A673 (cell line): ENCODE data around the gene CRADD. TPM values are rescaled to one million over a fixed set of nuclear protein-coding genes. Genes with fewer than 3 reads are reported as not detected.

Experiments used
- BruUV-seq: library from RNA; stranded (reverse); fragments of 400-500 nt; replicated peaks from 2 replicates; lab custom pipeline; 2021; lab: Mats Ljungman, UMichigan
- CTCF ChIA-PET: fragments of 300-600 bp; sonication (Branson Sonifier 250); formaldehyde crosslinking; loops from one replicate; lab custom pipeline; 2022; ENCODE audit warnings: antibody characterized with exemption; lab: Charles Lee
- POLR2A ChIA-PET: fragments of 300-600 bp; sonication (Branson Sonifier 250); formaldehyde crosslinking; loops from one replicate; lab custom pipeline; 2022; ENCODE audit warnings: antibody characterized with exemption; ENCODE audit not compliant: low non-redundant PET; lab: Charles Lee
- DNase-seq: peaks from one replicate; pipeline ENCODE4 v3.0.0-alpha.2; 2015; ENCODE audit warnings: low spot score
- H3K27ac ChIP-seq: fragments of 200-600 bp; sonication (generic); 2 replicates; pipeline ENCODE4 v1.5.1; 2016; ENCODE audit warnings: mixed run types, low read depth, mild to moderate bottlenecking, mixed read lengths, antibody characterized with exemption, low read length; ENCODE audit not compliant: poor library complexity, severe bottlenecking
- H3K27me3 ChIP-seq: fragments of 200-600 bp; sonication (generic); replicated peaks from 2 replicates; pipeline ENCODE4 v1.6.1; 2017; ENCODE audit warnings: mixed run types, low read depth, mild to moderate bottlenecking, mixed read lengths, antibody characterized with exemption, low read length; ENCODE audit not compliant: insufficient read depth, poor library complexity
- H3K36me3 ChIP-seq: fragments of 200-600 bp; sonication (generic); 2 replicates; pipeline ENCODE4 v1.6.1; 2016; ENCODE audit warnings: mixed run types, mild to moderate bottlenecking, mixed read lengths, antibody characterized with exemption, low read length; ENCODE audit not compliant: insufficient read depth, poor library complexity, severe bottlenecking
- H3K4me1 ChIP-seq: fragments of 200-600 bp; sonication (generic); 2 replicates; pipeline ENCODE4 v1.6.1; 2017; ENCODE audit warnings: mixed run types, mild to moderate bottlenecking, mixed read lengths, antibody characterized with exemption, low read length; ENCODE audit not compliant: insufficient read depth, poor library complexity, severe bottlenecking
- H3K4me3 ChIP-seq: fragments of 200-600 bp; sonication (generic); 2 replicates; pipeline ENCODE4 v1.5.1; 2016; ENCODE audit warnings: low read depth, mixed run types, mild to moderate bottlenecking, mixed read lengths, low read length; ENCODE audit not compliant: poor library complexity, severe bottlenecking
- H3K9me3 ChIP-seq: fragments of 200-600 bp; sonication (generic); 2 replicates; pipeline ENCODE4 v1.6.1; 2016; ENCODE audit warnings: mixed run types, low read depth, mild to moderate bottlenecking, mixed read lengths, antibody characterized with exemption, low read length; ENCODE audit not compliant: poor library complexity, severe bottlenecking
- EZH2 ChIP-seq: fragments of 200-600 bp; sonication (generic); IDR thresholded peaks from 2 replicates; pipeline ENCODE4 v1.6.1; 2017; ENCODE audit warnings: borderline replicate concordance, low read depth, mild to moderate bottlenecking, mixed read lengths, antibody characterized with exemption, low read length; ENCODE audit not compliant: poor library complexity, severe bottlenecking
- intact Hi-C: fragments of 100-400 bp; cut with micrococcal nuclease; formaldehyde crosslinking; loops from one replicate; pipeline ENCODE4 v1.10.0; 2022; ENCODE audit not compliant: unreplicated experiment
- total RNA-seq: library from RNA; stranded (reverse); gene quantifications from 2 replicates; pipeline ENCODE4 v1.2.3, GENCODE V29; 2021
- TF ChIP-seq, protein P1 (sequence below): fragments of 300-800, 200-600 bp; sonication (generic); conservative IDR thresholded peaks from 2 replicates; pipeline ENCODE4 v1.5.1; 2017; ENCODE audit warnings: low read depth, mild to moderate bottlenecking, antibody characterized with exemption, low read length, moderate library complexity, mixed read lengths

Gene CRADD
- total RNA-seq, 1 experiment from 2014 or later = 9.1 TPM

DNA sequence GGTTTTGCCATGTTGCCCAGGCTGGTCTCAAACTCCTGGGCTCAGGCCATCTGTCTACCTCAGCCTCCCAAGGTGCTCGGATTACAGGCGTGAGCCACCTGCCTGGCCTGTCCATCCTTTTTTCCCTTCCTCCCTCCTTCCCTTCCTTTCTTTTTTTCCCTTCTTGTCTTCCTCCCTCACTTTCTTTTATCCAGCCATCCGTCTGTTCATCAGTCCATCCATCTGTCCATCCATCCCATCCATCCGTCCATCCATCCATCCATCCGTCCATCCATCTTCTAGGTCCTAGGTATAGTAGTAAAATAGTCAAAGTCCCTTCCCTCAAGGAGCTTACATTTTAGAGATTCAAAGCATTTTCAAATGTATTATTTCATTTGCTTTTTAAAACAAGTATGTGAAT, 56.8 kb downstream of the CRADD start:
- no peaks in the 10 kb centered on the region for H3K36me3 ChIP-seq
- intact Hi-C loops = no loop called here
- POLR2A ChIA-PET = no interaction called here
- DNase-seq = no peak
- H3K4me3 ChIP-seq = no peak overlapping the region
- no peaks in the 10 kb centered on the region for H3K4me1 ChIP-seq
- no TSS peak for BruUV-seq
- CTCF ChIA-PET = no interaction called here
- TF ChIP-seq, protein P1, sequence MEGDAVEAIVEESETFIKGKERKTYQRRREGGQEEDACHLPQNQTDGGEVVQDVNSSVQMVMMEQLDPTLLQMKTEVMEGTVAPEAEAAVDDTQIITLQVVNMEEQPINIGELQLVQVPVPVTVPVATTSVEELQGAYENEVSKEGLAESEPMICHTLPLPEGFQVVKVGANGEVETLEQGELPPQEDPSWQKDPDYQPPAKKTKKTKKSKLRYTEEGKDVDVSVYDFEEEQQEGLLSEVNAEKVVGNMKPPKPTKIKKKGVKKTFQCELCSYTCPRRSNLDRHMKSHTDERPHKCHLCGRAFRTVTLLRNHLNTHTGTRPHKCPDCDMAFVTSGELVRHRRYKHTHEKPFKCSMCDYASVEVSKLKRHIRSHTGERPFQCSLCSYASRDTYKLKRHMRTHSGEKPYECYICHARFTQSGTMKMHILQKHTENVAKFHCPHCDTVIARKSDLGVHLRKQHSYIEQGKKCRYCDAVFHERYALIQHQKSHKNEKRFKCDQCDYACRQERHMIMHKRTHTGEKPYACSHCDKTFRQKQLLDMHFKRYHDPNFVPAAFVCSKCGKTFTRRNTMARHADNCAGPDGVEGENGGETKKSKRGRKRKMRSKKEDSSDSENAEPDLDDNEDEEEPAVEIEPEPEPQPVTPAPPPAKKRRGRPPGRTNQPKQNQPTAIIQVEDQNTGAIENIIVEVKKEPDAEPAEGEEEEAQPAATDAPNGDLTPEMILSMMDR = no peak
- no peak for TF ChIP-seq EZH2
- H3K27me3 ChIP-seq = no peaks in the 10 kb centered on the region
- H3K27ac ChIP-seq = no peak overlapping the region
- H3K9me3 ChIP-seq = no peaks in the 10 kb centered on the region

DNA sequence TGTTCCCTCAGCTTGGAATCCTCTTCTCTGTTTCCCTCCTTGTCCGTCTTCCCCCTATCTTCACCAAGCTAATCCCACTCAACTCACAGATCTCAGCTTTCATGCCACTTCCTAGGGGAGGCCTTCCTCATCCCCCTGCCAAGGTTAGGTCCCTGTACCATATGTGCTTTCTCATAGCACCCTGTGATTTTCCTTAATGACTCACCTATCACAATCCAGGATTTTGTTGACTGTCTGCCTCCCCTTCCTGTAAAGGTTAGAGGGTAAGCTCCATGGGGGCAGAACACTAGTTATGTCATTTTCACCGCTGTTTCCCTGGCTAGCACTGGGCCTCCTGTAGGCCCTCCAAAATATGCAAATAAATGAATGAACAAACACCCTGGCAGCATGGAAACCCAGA, 57.6 kb downstream of the CRADD start:
- no peaks in the 10 kb centered on the region for H3K4me1 ChIP-seq
- TF ChIP-seq EZH2 = no peak
- H3K27me3 ChIP-seq = no peaks in the 10 kb centered on the region
- no peaks in the 10 kb centered on the region for H3K9me3 ChIP-seq
- DNase-seq = no peak
- no peak overlapping the region for H3K4me3 ChIP-seq
- no peak overlapping the region for H3K27ac ChIP-seq
- no peaks in the 10 kb centered on the region for H3K36me3 ChIP-seq
- BruUV-seq = no TSS peak
- ChIA-PET CTCF (no interaction called here), POLR2A (no interaction called here)
- intact Hi-C loops = no loop called here

DNA sequence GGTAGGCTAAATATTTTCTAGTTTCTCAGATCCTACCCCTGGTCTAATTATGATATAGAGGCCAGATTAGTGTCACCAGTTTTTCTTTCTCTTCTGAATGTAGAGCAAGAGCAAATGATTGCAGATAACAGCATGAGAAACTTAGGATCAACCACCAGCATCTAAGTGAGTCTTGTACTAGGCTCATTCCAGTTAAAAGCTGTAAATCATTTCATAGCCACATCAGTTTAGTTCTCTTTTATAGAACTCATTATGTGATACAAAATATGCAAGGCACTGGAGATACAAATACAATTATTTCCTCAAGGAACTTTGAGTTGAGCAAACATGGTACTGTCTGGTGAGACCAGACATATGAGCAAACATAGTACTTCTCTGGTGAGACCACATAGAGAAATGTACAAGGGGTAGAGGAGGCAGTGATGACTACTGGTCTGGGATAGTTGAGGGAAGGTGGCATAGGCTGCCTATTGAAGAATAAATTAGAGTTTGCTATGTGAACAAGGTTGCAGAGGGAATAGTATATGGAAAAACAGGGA, 59.5 kb downstream of the CRADD start:
- Histone ChIP-seq H3K27ac (no peak overlapping the region), H3K4me1 (peaks cover 5% of the 10 kb centered on the region), H3K36me3 (no peaks in the 10 kb centered on the region), H3K4me3 (no peak overlapping the region), H3K27me3 (no peaks in the 10 kb centered on the region), H3K9me3 (no peaks in the 10 kb centered on the region)
- BruUV-seq = no TSS peak
- CTCF ChIA-PET = no interaction called here
- intact Hi-C loops = no loop called here
- DNase-seq = no peak
- TF ChIP-seq, protein P1 = no peak
- no peak for TF ChIP-seq EZH2
- POLR2A ChIA-PET = no interaction called here
